PFSK-1 (cell line): Measurements from ENCODE around the gene DLEU7.

Experiments
- FOXP2 ChIP-seq: optimal IDR thresholded peaks from 2 replicates; pipeline ENCODE3; 2011; ENCODE audit warnings: borderline replicate concordance, control low read depth, inconsistent platforms; ENCODE audit not compliant: insufficient read depth; ENCODE audit errors: extremely low read length, extremely low read depth
- POLR2AphosphoS5 ChIP-seq: IDR thresholded peaks from 2 replicates; pipeline ENCODE4 v1.6.1; 2012; ENCODE audit warnings: low read depth, mild to moderate bottlenecking, control low read depth, low read length, moderate library complexity
- SIN3A ChIP-seq: IDR thresholded peaks from 2 replicates; pipeline ENCODE4 v1.6.1; 2012; ENCODE audit warnings: mild to moderate bottlenecking, low read length, moderate library complexity, borderline replicate concordance; ENCODE audit not compliant: insufficient read depth
- TAF1 ChIP-seq: IDR thresholded peaks from 2 replicates; pipeline ENCODE4 v1.6.1; 2012; ENCODE audit warnings: low read length, control low read depth, borderline replicate concordance; ENCODE audit not compliant: insufficient read depth
- TF ChIP-seq, protein P1 (sequence below), 2 experiments: IDR thresholded peaks; 2 replicates each; pipeline versions ENCODE4 v1.6.1 to v1.8.0; 2011 to 2012; ENCODE audit warnings: low read depth in 2 of 2, low read length in 2 of 2, control low read depth in 1 of 2, inconsistent platforms in 1 of 2, mild to moderate bottlenecking in 1 of 2, moderate library complexity in 1 of 2; ENCODE audit not compliant: insufficient read depth in 1 of 2

The DLEU7 gene

DNA sequence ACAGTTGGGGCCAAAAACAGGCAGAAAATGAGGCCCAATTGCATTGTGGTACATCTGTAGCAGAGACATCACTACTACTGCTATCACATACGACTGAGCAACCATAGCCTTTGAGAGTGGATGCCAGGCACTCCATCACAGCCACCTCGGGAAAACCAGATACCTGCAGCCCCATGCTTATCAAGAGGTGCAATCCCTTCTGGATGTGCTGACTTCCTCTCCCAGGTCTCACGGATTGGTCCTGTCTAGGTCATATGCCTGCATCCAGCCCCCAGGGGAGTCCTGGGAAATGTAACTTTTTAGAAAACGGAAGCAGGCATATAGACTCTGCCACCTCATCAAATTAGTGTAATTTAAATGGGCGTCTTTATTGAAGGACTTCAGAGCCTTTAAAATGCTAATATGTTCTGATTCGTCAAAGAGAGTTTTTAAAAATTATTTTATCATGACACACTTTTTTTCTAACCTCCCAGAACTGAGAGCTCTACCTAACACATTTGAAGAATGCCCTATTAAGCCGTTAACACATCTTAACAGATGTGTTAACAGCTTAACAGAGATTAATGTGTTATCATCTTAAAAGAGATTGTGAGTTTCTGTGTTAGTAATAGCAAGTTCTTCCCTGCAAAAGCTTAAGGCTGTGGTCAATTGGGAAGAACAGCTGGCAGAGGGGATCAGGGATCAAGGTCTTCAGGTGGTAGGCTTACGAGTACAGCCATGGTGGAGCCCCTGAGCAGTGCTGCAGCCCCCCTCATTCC, 63.9 kb downstream of the DLEU7 start:
- TF ChIP-seq, protein P1, sequence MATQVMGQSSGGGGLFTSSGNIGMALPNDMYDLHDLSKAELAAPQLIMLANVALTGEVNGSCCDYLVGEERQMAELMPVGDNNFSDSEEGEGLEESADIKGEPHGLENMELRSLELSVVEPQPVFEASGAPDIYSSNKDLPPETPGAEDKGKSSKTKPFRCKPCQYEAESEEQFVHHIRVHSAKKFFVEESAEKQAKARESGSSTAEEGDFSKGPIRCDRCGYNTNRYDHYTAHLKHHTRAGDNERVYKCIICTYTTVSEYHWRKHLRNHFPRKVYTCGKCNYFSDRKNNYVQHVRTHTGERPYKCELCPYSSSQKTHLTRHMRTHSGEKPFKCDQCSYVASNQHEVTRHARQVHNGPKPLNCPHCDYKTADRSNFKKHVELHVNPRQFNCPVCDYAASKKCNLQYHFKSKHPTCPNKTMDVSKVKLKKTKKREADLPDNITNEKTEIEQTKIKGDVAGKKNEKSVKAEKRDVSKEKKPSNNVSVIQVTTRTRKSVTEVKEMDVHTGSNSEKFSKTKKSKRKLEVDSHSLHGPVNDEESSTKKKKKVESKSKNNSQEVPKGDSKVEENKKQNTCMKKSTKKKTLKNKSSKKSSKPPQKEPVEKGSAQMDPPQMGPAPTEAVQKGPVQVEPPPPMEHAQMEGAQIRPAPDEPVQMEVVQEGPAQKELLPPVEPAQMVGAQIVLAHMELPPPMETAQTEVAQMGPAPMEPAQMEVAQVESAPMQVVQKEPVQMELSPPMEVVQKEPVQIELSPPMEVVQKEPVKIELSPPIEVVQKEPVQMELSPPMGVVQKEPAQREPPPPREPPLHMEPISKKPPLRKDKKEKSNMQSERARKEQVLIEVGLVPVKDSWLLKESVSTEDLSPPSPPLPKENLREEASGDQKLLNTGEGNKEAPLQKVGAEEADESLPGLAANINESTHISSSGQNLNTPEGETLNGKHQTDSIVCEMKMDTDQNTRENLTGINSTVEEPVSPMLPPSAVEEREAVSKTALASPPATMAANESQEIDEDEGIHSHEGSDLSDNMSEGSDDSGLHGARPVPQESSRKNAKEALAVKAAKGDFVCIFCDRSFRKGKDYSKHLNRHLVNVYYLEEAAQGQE (IDR thresholded peaks at IDR 0.05; ENCODE audit: insufficient read depth in 1 of 2, low read depth in 2 of 2, low read length in 2 of 2), result no peak
- no peak for TF ChIP-seq POLR2AphosphoS5
- TF ChIP-seq TAF1, result no peak
- no peak for TF ChIP-seq SIN3A
- no peak for TF ChIP-seq FOXP2
